Activated T-cell treated with anti-CD3 and anti-CD28 coated beads, Interleukin-2, amount 50 U/mL, for 24 hours (primary cell): ENCODE data around the gene C1S.
"Not testable (repeated sequence)": the region's sequence is repeated elsewhere in the genome, so short reads cannot be mapped to it uniquely, and the experiment has no call there.

Source experiments
- DNase-seq: peaks from one replicate; pipeline ENCODE4 v3.0.0-alpha.2; 2020
- H3K27ac Mint-ChIP-seq: 2 replicates; pipeline ENCODE4 v1.8.0; 2020; ENCODE audit warnings: mild to moderate bottlenecking, mixed read lengths
- H3K27me3 Mint-ChIP-seq: 2 replicates; pipeline ENCODE4 v1.8.0; 2020; ENCODE audit warnings: mixed read lengths
- H3K36me3 Mint-ChIP-seq: 2 replicates; pipeline ENCODE4 v1.8.0; 2020; ENCODE audit warnings: low read depth, mixed read lengths
- H3K4me1 Mint-ChIP-seq: 2 replicates; pipeline ENCODE4 v1.8.0; 2020; ENCODE audit warnings: low read depth, mixed read lengths
- H3K4me3 Mint-ChIP-seq: 2 replicates; pipeline ENCODE4 v1.8.0; 2020; ENCODE audit warnings: mild to moderate bottlenecking, moderate library complexity, mixed read lengths
- H3K9me3 Mint-ChIP-seq: 2 replicates; pipeline ENCODE4 v1.8.0; 2020; ENCODE audit warnings: mixed read lengths

C1S gene

DNA sequence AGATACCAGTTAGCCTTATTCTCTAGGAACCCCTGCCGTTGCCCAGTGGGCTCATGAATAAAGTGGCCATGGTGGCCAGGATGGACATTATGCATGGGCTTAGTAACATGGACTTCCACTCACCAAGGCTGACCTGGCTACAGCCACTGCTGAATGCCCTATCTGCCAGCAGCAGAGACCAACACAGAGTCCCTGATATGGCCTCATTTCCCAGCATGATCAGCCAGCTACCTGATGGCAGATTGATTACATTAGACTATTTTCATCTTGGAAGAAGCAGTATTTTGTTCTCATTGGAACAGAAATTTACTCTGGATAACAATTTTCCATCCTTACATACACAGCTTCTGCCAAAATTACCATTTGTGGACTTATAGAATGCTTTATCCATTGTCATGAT is 26.1 kb upstream of the C1S start:
- no peak for DNase-seq
- Mint-ChIP-seq H3K4me1 (peaks cover 6% of the 10 kb centered on the region), H3K4me3 (no peak overlapping the region), H3K36me3 (no peaks in the 10 kb centered on the region), H3K27ac (no peak overlapping the region), H3K9me3 (no peaks in the 10 kb centered on the region), H3K27me3 (no peaks in the 10 kb centered on the region)

DNA sequence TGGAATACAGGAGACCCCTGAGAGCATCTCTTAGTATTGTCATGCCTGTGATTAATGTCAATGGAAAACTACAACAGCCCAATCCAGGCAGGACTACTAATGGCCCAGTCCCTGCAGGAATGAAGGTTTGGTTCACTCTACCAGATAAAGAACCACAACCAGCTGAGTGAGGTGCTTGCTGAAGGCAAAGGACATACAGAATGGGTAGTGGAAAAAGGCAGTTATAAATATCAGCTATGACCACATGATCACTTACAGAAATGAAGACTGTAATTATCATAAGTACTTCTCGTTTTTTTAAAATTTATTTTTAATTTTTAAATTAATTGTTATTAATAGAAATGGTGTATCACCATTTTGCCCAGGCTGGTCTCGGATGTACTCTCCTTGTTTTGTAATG is 25.1 kb upstream of the C1S start:
- no peak overlapping the region for H3K27ac Mint-ChIP-seq
- H3K4me3 Mint-ChIP-seq: no peak overlapping the region
- no peak for DNase-seq
- H3K4me1 Mint-ChIP-seq: peaks cover 6% of the 10 kb centered on the region
- H3K9me3 Mint-ChIP-seq: no peaks in the 10 kb centered on the region
- H3K36me3 Mint-ChIP-seq: no peaks in the 10 kb centered on the region
- H3K27me3 Mint-ChIP-seq: no peaks in the 10 kb centered on the region

DNA sequence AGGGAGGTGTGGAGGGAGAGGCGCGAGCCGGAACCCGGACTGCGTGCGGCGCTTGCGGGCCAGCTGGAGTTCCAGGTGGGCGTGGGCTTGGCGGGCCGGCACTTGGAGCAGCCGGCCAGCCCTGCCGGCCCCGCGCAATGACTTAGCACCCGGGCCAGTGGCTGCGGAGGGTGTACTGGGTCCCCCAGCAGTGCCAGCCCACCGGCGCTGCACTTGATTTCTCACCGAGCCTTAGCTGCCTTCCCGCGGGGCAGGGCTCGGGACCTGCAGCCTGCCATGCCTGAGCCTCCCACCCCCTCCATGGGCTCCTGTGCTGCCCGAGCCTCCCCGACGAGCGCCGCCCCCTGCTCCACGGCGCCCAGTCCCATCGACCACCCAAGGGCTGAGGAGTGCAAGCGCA is 23.1 kb upstream of the C1S start:
- not testable (repeated sequence) for H3K4me1 Mint-ChIP-seq, H3K27me3 Mint-ChIP-seq, H3K9me3 Mint-ChIP-seq, H3K27ac Mint-ChIP-seq, H3K36me3 Mint-ChIP-seq, H3K4me3 Mint-ChIP-seq, DNase-seq

DNA sequence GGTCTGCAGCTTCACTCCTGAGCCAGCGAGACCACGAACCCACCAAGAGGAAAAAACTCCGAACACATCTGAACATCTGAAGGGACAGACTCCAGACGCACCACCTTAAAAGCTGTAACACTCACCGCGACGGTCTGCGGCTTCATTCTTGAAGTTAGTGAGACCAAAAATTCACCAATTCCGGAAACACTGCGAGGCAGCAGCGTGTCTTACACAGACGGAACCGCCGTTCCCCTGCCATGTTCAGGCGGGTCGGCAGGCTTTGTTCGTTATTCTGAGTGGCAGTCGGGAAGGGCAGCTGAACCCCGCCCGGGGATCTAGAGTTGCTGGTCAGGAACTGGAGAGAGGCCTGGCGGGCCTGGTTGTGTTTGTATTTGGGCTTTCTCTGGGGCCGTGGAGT is 21.9 kb upstream of the C1S start:
- no peaks in the 10 kb centered on the region for H3K36me3 Mint-ChIP-seq
- no peaks in the 10 kb centered on the region for H3K27me3 Mint-ChIP-seq
- no peak overlapping the region for H3K27ac Mint-ChIP-seq
- no peak for DNase-seq
- no peak overlapping the region for H3K4me3 Mint-ChIP-seq
- no peaks in the 10 kb centered on the region for H3K9me3 Mint-ChIP-seq
- peaks cover 6% of the 10 kb centered on the region for H3K4me1 Mint-ChIP-seq

DNA sequence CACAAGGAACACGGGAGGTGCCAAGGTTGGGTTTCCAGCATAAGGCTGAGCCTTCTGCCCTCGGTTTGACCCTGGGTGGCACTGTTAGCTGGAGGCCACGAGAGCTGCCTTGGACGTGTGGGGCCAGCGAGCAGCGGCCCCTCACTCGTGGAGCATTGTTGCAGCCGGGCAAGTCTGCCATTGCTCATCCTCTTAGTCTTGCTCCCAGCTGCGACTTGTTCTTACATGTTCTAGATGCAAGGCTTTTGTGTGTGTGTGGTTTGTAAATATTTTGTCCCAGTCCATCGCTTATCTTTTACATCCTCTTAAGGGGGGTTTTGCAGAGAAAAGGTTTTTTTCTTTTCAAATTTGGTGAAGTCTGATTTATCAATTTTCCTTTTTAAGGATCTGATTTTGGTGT is 21.1 kb upstream of the C1S start:
- Mint-ChIP-seq H3K4me3 (no peak overlapping the region), H3K9me3 (no peaks in the 10 kb centered on the region), H3K27ac (no peak overlapping the region), H3K27me3 (no peaks in the 10 kb centered on the region), H3K4me1 (peaks cover 6% of the 10 kb centered on the region), H3K36me3 (no peaks in the 10 kb centered on the region)
- no peak for DNase-seq

DNA sequence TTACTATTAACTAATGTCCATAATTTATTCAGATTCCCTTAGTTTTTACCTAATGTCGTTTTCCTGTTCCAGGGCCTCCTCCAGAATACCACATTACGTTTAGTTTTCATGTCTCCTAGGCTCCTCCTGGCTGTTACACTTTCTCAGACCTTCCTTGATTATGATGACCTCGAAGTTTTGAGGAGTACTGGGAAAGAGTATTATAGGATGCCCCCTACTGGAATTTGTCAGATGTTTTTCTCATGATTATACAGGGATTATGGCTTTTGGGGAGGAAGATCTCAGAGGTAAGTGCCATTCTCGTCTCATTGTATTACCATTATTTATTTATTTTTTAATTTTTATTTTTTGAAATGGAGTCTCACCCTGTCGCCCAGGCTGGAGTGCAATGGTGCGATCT is 17.7 kb upstream of the C1S start:
- no peaks in the 10 kb centered on the region for H3K27me3 Mint-ChIP-seq
- no peaks in the 10 kb centered on the region for H3K36me3 Mint-ChIP-seq
- H3K9me3 Mint-ChIP-seq: no peaks in the 10 kb centered on the region
- no peak overlapping the region for H3K4me3 Mint-ChIP-seq
- H3K27ac Mint-ChIP-seq: no peak overlapping the region
- H3K4me1 Mint-ChIP-seq: peaks cover 8% of the 10 kb centered on the region
- no peak for DNase-seq

DNA sequence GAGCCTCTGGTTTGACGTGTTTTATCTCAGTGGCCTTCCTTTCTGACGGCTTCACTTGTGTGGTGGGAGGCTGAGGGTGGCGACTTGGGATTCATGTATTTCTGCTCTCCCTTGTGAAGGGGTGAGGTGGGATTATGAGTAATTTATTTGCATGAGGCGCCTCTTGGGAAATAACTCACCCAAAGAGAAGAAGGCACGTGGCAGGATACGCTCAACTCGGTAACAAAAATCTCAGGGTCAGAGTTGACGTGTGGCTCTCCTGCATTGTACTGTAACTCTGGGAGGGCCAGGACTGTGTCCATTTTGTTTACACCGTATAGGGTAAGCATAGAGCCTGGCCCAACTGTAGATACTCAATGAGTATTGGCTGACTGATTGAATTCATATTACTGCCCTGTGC is 14.6 kb upstream of the C1S start:
- Mint-ChIP-seq H3K9me3 (no peaks in the 10 kb centered on the region), H3K4me3 (no peak overlapping the region), H3K27me3 (no peaks in the 10 kb centered on the region), H3K36me3 (no peaks in the 10 kb centered on the region), H3K27ac (no peak overlapping the region), H3K4me1 (peaks cover 10% of the 10 kb centered on the region)
- DNase-seq: no peak

DNA sequence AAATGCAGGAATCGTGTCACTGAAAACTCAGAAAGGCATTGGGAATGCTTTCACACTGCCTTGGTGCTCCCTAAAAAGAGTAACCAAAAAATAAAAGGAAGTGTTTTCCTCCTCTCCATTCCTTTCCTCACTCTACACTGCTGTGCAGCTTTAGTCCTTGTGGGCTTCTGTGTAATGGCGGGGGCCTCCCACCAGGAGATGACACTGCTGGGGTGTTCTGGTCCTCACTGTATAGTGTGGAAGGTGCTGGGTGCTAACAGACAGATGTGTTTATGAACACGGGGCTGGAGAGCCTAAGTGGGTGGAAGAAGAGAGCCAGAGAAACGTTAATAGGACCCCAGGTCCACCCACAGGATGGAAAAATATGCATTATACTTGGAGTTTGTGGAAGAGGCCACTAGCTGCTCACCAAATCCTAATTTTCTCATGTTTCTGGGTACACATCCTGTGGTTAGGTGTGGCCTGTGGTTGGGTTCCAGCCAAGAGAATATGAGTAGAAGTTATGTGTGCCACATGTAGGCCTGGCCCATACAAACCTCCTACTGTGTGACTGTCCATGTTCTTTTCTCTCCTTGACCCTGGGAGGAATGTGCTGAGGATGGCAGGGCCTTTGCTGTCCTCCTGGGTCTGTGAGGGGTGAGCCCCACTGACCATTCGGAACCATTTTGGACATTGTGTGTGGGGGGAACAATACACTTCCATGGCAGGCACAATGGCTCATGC is 14.0 kb upstream of the C1S start:
- peaks cover 10% of the 10 kb centered on the region for H3K4me1 Mint-ChIP-seq
- H3K9me3 Mint-ChIP-seq: no peaks in the 10 kb centered on the region
- no peaks in the 10 kb centered on the region for H3K36me3 Mint-ChIP-seq
- no peak overlapping the region for H3K4me3 Mint-ChIP-seq
- no peaks in the 10 kb centered on the region for H3K27me3 Mint-ChIP-seq
- no peak overlapping the region for H3K27ac Mint-ChIP-seq
- no peak for DNase-seq

DNA sequence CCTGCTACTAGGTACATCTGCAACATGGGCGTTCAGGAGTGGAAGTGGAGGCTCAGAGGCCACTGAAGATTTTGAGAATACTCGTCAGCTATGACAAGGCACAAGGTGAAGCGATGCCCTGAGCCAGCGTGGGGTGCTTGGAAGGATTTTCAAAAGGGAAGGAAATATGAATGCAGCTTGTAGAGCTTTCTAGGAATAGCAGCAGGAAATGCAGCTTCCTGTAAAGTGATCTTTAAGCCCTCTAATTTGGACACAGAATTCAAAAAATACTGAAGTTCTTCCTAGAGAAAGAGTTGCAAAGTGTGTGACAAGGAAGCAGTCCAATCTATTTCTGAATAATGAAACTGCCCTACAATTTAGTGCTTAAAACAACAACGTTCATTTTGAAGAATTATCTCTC is 13.2 kb upstream of the C1S start:
- H3K4me1 Mint-ChIP-seq: peaks cover 10% of the 10 kb centered on the region
- no peaks in the 10 kb centered on the region for H3K27me3 Mint-ChIP-seq
- DNase-seq: no peak
- H3K4me3 Mint-ChIP-seq: no peak overlapping the region
- H3K36me3 Mint-ChIP-seq: no peaks in the 10 kb centered on the region
- no peak overlapping the region for H3K27ac Mint-ChIP-seq
- no peaks in the 10 kb centered on the region for H3K9me3 Mint-ChIP-seq

DNA sequence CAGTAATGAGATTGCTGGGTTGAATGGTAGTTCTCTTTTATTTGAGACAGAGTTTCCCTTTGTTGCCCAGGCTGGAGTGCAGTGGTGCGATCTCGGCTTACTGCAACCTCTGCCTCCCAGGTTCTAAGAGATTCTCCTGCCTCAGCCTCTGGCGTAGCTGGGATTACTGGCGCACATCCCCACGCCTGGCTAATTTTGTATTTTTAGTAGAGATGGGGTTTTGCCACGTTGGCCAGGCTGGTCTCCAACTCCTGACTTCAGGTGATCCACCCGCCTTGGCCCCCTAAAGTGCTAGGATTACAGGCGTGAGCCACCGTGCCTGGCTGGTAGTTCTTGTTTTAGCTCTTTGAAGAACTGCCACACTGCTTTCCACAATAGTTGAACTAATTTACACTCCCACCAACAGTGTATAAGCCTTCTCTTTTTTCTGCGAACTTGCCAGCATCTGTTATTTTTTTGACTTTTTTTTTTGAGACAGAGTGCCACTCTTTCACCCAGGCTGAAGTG is 11.0 kb upstream of the C1S start:
- not testable (repeated sequence) for H3K9me3 Mint-ChIP-seq, H3K36me3 Mint-ChIP-seq, DNase-seq, H3K27ac Mint-ChIP-seq, H3K27me3 Mint-ChIP-seq, H3K4me3 Mint-ChIP-seq, H3K4me1 Mint-ChIP-seq

DNA sequence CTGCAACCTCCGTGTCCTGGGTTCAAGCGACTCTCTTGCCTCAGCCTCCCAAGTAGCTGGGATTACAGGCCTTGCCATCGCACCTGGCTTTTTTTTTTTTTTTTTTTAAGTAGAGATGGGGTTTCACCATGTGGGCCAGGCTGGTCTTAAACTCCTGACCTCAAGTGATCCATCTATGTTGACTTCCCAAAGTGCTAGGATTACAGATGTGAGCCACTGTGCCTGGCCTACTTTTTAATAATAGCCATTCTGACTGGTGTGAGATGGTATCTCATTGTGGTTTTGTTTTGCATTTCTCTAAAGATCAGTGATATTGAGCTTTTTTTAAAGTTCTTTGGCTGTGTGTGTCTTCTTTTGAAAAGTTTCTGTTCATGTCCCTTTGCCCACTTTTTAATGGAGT is 10.5 kb upstream of the C1S start:
- not testable (repeated sequence) for H3K27ac Mint-ChIP-seq, H3K9me3 Mint-ChIP-seq, H3K36me3 Mint-ChIP-seq, H3K4me3 Mint-ChIP-seq, H3K4me1 Mint-ChIP-seq, H3K27me3 Mint-ChIP-seq, DNase-seq

DNA sequence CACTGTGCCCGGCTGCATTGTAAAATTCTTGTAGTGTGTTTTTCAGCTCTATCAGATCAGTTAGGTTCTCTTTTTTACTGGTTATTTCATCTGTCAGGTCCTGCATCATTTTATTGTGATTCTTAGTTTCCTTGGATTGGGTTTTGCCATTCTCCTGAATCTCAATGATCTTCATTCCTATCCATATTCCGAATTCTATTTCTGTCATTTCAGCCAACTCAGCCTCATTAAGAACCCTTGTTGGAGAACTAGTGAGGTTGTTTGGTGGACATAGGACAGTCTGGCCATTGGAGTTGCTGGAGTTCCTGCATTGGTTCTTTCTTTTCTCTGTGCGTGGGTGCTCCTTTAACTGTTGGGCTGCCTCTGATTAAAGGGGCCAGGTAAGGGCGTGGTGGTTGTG is 5.6 kb upstream of the C1S start:
- H3K4me3 Mint-ChIP-seq: no peak overlapping the region
- no peak overlapping the region for H3K27ac Mint-ChIP-seq
- H3K9me3 Mint-ChIP-seq: no peaks in the 10 kb centered on the region
- H3K36me3 Mint-ChIP-seq: no peaks in the 10 kb centered on the region
- no peak for DNase-seq
- peaks cover 27% of the 10 kb centered on the region for H3K27me3 Mint-ChIP-seq
- H3K4me1 Mint-ChIP-seq: no peaks in the 10 kb centered on the region

DNA sequence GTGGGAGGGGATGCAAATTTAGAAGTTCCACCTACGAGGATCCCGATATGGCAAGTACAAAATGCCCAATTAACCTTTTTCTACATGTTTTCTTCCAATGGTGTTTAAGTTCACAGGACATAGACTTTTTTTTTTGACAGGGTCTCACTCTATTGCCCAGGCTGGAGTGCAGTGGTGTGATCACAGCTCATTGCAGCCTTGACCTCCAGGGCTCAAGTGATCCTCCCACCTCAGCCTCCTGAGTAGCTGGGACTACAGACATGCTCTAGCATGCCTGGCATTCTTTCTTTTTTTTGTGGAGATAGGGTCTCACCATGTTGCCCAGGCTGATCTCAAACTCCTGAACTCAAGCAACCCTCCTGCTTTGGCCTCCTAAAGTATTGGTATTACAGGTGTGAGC is 4.8 kb upstream of the C1S start:
- H3K4me3 Mint-ChIP-seq, H3K9me3 Mint-ChIP-seq, H3K4me1 Mint-ChIP-seq, DNase-seq, H3K27ac Mint-ChIP-seq, H3K36me3 Mint-ChIP-seq: not testable (repeated sequence)
- peaks cover 35% of the 10 kb centered on the region for H3K27me3 Mint-ChIP-seq

DNA sequence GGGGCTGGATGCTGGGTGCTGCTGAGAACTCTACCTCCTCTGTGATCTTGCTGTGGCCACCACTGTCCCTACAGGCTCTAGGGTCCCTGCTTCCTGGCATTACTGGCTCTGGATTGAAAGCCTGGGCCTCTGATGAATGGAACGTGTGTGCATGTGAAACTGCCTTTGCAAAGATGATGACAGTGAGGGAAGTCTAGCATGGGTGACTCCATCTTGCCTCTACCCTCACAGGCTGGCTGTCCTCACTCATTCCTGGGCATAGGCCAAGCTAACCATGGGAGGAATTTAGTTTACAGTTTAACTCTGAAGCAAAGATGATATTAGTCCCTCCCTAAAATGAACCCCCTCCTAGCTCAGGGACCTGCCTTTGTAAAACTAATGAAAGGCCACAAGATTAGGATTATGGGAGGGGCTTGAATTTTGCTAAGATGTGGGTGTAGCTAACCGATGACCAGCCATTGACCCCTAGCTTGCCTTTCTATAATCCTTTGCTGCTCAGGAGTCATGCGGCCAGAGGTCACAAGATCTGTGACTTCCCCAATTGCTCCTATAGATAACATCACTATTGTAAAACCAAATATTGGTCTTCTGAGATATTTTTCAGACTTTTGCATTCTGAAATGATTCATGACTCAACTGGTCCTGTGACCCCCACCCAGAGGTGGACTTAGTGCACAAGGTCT is 2.2 kb upstream of the C1S start:
- DNase-seq: no peak
- H3K36me3 Mint-ChIP-seq: no peaks in the 10 kb centered on the region
- H3K4me1 Mint-ChIP-seq: no peaks in the 10 kb centered on the region
- no peak overlapping the region for H3K27ac Mint-ChIP-seq
- peaks cover 40% of the 10 kb centered on the region for H3K27me3 Mint-ChIP-seq
- H3K9me3 Mint-ChIP-seq: no peaks in the 10 kb centered on the region
- no peak overlapping the region for H3K4me3 Mint-ChIP-seq

DNA sequence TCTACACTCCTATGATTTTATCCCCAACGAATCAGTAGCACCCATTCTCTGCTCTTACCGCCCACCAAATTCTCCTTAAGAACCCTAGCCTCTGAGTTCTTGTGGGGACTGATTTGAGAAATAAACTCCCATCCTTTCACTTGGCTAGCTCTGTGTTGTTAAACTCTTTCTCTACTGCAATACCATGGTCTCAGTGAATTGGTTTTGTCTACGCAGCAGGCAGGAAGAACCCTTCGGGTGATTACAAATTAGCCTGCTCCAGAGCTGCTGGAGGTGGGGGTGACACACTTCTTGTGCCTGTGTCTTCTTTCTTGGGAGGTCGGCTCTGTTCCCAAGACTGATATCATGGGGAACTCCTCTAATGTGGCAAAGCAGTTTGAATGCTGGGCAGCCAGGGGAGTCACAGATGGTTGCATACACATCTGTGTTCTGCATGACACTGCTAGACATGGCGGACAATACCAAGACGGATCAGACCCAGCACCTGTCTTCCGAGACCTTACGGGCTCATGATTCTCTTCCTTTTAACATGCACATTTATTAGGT is 1.6 kb upstream of the C1S start:
- no peak for DNase-seq
- H3K36me3 Mint-ChIP-seq: no peaks in the 10 kb centered on the region
- no peak overlapping the region for H3K4me3 Mint-ChIP-seq
- H3K9me3 Mint-ChIP-seq: no peaks in the 10 kb centered on the region
- H3K27me3 Mint-ChIP-seq: peaks cover 40% of the 10 kb centered on the region
- H3K27ac Mint-ChIP-seq: no peak overlapping the region
- no peaks in the 10 kb centered on the region for H3K4me1 Mint-ChIP-seq
